K562 (cell line): ENCODE data around the gene ELOVL1. TPM values are rescaled to one million over a fixed set of nuclear protein-coding genes. Genes with fewer than 3 reads are reported as not detected.

Experiments
- CBX1 ChIP-seq: sonication (generic); IDR thresholded peaks from 2 replicates; pipeline ENCODE4 v1.6.1; 2016; ENCODE audit warnings: antibody characterized with exemption, low read depth, mild to moderate bottlenecking
- FOSL1 ChIP-seq: fragments of 200-800 bp; sonication (Bioruptor generic); conservative IDR thresholded peaks from 2 replicates; pipeline ENCODE4 v1.6.1; 2016; ENCODE audit warnings: missing genetic modification characterization, missing compliant biosample characterization
- HLTF ChIP-seq: fragments of 450-650 bp; IDR thresholded peaks from 2 replicates; pipeline ENCODE4 v1.6.1; 2016
- HMGN3 ChIP-seq: IDR thresholded peaks from 2 replicates; pipeline ENCODE4 v1.6.1; 2011; ENCODE audit warnings: borderline replicate concordance, low read depth, mild to moderate bottlenecking, mixed read lengths, low read length; ENCODE audit not compliant: insufficient read length; ENCODE audit errors: extremely low read depth
- KAT8 ChIP-seq: fragments of 450-650 bp; IDR thresholded peaks from 2 replicates; pipeline ENCODE4 v1.6.1; 2016; ENCODE audit warnings: low read depth, mild to moderate bottlenecking
- LEF1 ChIP-seq: fragments of 450-650 bp; IDR thresholded peaks from 2 replicates; pipeline ENCODE4 v1.6.1; 2016; ENCODE audit warnings: mild to moderate bottlenecking
- MTA1 ChIP-seq: fragments of 450-650 bp; IDR thresholded peaks from 2 replicates; pipeline ENCODE4 v1.6.1; 2017; ENCODE audit warnings: borderline replicate concordance
- NFATC3 ChIP-seq: fragments of 450-650 bp; IDR thresholded peaks from 2 replicates; pipeline ENCODE4 v1.6.1; 2017; ENCODE audit warnings: mild to moderate bottlenecking
- NFE2 ChIP-seq: IDR thresholded peaks from 2 replicates; pipeline ENCODE4 v1.6.1; 2014; ENCODE audit warnings: antibody characterized with exemption, low read depth
- NFE2L1 ChIP-seq: fragments of 450-650 bp; IDR thresholded peaks from 2 replicates; pipeline ENCODE4 v1.6.1; 2016; ENCODE audit warnings: missing genetic modification characterization, low read depth, mild to moderate bottlenecking, missing compliant biosample characterization, moderate library complexity, borderline replicate concordance
- PCBP1 ChIP-seq: fragments of 200-400 bp; formaldehyde crosslinking; IDR thresholded peaks from 2 replicates; pipeline ENCODE4 v1.6.1; 2018; ENCODE audit warnings: mild to moderate bottlenecking, low read depth, low read length; ENCODE audit not compliant: poor library complexity, severe bottlenecking
- PHTF2 ChIP-seq: fragments of 250-450 bp; sonication (Bioruptor Pico); IDR thresholded peaks from 2 replicates; pipeline ENCODE4 v1.5.0; 2021; ENCODE audit warnings: mild to moderate bottlenecking
- TAF15 ChIP-seq: fragments of 200-400 bp; formaldehyde crosslinking; IDR thresholded peaks from 2 replicates; pipeline ENCODE4 v1.6.1; 2017; ENCODE audit warnings: mild to moderate bottlenecking, low read depth, low read length, moderate library complexity
- ZBED1 ChIP-seq: IDR thresholded peaks from 2 replicates; pipeline ENCODE4 v1.6.1; 2014
- ZNF124 ChIP-seq: sonication (generic); formaldehyde crosslinking; IDR thresholded peaks from 2 replicates; pipeline ENCODE4 v1.8.1; 2022; ENCODE audit warnings: missing genetic modification reagents
- ZNF23 ChIP-seq: fragments of 250-450 bp; sonication (Bioruptor Pico); IDR thresholded peaks from 2 replicates; pipeline ENCODE4 v1.4.0; 2020; ENCODE audit warnings: mild to moderate bottlenecking
- ZNF75A ChIP-seq: fragments of 450-650 bp; formaldehyde crosslinking; IDR thresholded peaks from 2 replicates; pipeline ENCODE4 v1.4.0; 2020; ENCODE audit warnings: mild to moderate bottlenecking
- ZNF77 ChIP-seq: fragments of 250-450 bp; sonication (Bioruptor Pico); IDR thresholded peaks from 2 replicates; pipeline ENCODE4 v1.5.0; 2020
- ZNF79 ChIP-seq: fragments of 250-450 bp; sonication (Bioruptor Pico); IDR thresholded peaks from 2 replicates; pipeline ENCODE4 v1.4.0; 2020; ENCODE audit warnings: low read depth, mild to moderate bottlenecking, moderate library complexity
- polyA plus RNA-seq, 8 experiments: library from polyadenylated mRNA; depleted of rRNA in 4 of 8; stranded (reverse) in 5 of 8; unstranded in 3 of 8; fragments of >200 nt; fragmentation: Nextera tagmentation in 2 of 8; fragmentation: Illumina TruSeq in 1 of 8; extraction: Ambion mirVana in 2 of 8; extraction: Trizol in 1 of 8; gene quantifications; 2 replicates each; pipeline versions ENCODE4 v1.2.1 to v1.2.3, GENCODE V29; 2011 to 2014; ENCODE audit warnings: inconsistent platforms in 1 of 8, missing spikeins in 1 of 8
- total RNA-seq, 7 experiments: library from RNA; depleted of rRNA in 6 of 7; stranded (reverse); fragments of >200 nt in 6 of 7; fragmentation: Illumina TruSeq in 2 of 7; extraction: Trizol in 2 of 7; gene quantifications; 2 replicates each; pipeline versions ENCODE4 v1.2.1 to v1.2.3, GENCODE V29; 2011 to 2021; ENCODE audit warnings: low replicate concordance in 1 of 7
- TF ChIP-seq, protein P1 (sequence below): fragments of 200-600 bp; sonication (generic); IDR thresholded peaks from one replicate; pipeline ENCODE4 v1.6.1; 2012; ENCODE audit warnings: mild to moderate bottlenecking, low read depth, low read length, inconsistent platforms

Gene ELOVL1
- total and polyA plus RNA-seq, 9 of the 15 experiments (the other 6 are each of a cell fraction or from before 2014, with no cell fraction given): 51.0 to 157 (median 70.3) TPM

DNA sequence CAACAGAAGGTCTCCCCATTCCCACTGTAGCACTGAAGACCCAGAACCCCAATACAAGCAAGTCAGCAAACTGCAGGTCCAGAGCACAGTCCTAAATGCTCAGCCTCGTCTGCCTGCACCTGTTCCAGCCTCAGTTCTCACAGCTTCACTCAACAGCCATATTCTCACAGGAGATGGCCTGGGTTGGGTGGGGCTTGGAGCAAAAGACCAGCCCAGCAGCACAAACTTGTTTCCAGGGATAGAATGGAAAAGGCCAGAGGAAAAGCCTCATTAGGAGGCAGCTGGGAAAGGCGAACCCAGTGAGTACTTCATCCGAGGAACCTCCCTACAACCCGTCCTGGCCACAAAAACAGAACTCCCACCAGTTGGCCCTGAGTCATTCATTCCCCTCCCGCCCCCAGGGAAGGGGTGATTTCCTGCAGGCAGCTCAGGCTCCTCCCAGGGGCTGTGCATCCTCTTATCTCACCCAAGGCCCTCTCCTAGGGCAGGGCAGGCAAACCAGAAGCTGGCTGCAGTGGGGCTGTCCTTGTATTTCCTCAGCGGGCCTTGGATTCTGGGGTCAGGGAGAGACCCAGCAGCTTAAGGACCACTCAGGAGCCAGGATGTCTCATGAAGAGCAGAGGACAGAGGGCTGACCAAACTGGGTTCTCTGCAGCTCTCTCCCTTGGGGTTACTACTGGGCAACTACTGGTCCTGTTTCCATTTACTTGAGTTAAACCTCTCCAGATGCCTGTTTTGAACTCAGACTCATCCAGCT lies 37.6 kb downstream of the ELOVL1 start (continued):
- TF ChIP-seq, protein P1, sequence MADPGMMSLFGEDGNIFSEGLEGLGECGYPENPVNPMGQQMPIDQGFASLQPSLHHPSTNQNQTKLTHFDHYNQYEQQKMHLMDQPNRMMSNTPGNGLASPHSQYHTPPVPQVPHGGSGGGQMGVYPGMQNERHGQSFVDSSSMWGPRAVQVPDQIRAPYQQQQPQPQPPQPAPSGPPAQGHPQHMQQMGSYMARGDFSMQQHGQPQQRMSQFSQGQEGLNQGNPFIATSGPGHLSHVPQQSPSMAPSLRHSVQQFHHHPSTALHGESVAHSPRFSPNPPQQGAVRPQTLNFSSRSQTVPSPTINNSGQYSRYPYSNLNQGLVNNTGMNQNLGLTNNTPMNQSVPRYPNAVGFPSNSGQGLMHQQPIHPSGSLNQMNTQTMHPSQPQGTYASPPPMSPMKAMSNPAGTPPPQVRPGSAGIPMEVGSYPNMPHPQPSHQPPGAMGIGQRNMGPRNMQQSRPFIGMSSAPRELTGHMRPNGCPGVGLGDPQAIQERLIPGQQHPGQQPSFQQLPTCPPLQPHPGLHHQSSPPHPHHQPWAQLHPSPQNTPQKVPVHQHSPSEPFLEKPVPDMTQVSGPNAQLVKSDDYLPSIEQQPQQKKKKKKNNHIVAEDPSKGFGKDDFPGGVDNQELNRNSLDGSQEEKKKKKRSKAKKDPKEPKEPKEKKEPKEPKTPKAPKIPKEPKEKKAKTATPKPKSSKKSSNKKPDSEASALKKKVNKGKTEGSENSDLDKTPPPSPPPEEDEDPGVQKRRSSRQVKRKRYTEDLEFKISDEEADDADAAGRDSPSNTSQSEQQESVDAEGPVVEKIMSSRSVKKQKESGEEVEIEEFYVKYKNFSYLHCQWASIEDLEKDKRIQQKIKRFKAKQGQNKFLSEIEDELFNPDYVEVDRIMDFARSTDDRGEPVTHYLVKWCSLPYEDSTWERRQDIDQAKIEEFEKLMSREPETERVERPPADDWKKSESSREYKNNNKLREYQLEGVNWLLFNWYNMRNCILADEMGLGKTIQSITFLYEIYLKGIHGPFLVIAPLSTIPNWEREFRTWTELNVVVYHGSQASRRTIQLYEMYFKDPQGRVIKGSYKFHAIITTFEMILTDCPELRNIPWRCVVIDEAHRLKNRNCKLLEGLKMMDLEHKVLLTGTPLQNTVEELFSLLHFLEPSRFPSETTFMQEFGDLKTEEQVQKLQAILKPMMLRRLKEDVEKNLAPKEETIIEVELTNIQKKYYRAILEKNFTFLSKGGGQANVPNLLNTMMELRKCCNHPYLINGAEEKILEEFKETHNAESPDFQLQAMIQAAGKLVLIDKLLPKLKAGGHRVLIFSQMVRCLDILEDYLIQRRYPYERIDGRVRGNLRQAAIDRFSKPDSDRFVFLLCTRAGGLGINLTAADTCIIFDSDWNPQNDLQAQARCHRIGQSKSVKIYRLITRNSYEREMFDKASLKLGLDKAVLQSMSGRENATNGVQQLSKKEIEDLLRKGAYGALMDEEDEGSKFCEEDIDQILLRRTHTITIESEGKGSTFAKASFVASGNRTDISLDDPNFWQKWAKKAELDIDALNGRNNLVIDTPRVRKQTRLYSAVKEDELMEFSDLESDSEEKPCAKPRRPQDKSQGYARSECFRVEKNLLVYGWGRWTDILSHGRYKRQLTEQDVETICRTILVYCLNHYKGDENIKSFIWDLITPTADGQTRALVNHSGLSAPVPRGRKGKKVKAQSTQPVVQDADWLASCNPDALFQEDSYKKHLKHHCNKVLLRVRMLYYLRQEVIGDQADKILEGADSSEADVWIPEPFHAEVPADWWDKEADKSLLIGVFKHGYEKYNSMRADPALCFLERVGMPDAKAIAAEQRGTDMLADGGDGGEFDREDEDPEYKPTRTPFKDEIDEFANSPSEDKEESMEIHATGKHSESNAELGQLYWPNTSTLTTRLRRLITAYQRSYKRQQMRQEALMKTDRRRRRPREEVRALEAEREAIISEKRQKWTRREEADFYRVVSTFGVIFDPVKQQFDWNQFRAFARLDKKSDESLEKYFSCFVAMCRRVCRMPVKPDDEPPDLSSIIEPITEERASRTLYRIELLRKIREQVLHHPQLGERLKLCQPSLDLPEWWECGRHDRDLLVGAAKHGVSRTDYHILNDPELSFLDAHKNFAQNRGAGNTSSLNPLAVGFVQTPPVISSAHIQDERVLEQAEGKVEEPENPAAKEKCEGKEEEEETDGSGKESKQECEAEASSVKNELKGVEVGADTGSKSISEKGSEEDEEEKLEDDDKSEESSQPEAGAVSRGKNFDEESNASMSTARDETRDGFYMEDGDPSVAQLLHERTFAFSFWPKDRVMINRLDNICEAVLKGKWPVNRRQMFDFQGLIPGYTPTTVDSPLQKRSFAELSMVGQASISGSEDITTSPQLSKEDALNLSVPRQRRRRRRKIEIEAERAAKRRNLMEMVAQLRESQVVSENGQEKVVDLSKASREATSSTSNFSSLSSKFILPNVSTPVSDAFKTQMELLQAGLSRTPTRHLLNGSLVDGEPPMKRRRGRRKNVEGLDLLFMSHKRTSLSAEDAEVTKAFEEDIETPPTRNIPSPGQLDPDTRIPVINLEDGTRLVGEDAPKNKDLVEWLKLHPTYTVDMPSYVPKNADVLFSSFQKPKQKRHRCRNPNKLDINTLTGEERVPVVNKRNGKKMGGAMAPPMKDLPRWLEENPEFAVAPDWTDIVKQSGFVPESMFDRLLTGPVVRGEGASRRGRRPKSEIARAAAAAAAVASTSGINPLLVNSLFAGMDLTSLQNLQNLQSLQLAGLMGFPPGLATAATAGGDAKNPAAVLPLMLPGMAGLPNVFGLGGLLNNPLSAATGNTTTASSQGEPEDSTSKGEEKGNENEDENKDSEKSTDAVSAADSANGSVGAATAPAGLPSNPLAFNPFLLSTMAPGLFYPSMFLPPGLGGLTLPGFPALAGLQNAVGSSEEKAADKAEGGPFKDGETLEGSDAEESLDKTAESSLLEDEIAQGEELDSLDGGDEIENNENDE: no peak
- TF ChIP-seq ZNF124 (CRISPR knock-in tag) (no peak), PCBP1 (no peak), ZNF75A (CRISPR knock-in tag) (no peak), NFE2L1 (tag) (no peak), TAF15 (no peak), ZNF79 (CRISPR knock-in tag) (no peak), NFE2 (peak; percentile 90), NFATC3 (peak; percentile 87), LEF1 (peak; percentile 70), ZBED1 (no peak), FOSL1 (tag) (peak; percentile 95), MTA1 (no peak), ZNF23 (CRISPR knock-in tag) (no peak), HMGN3 (no peak), KAT8 (no peak), PHTF2 (no peak), ZNF77 (CRISPR knock-in tag) (no peak), HLTF (no peak), CBX1 (peak; percentile 90; the same call in 1 of the 2 replicates)
